ENCODE measurements around the gene REN. TPM values are rescaled to one million over a fixed set of nuclear protein-coding genes. Genes with fewer than 3 reads are reported as not detected.
A peak's percentile ranks its signal among the peaks of the same experiment; 100 is the strongest.

REN gene
- total RNA-seq, 1 donor from 2014 or later, result not detected

GRCh38 chr1:204110894-204111633, 55.1 kb downstream of the REN start:
- Histone ChIP-seq H3K4me3 (no peak overlapping the region), H3K27me3 (ENCODE audit: low read depth) (no peaks in the 10 kb centered on the region), H3K36me3 (peaks cover 2% of the 10 kb centered on the region), H3K27ac (replicated peaks) (no peak overlapping the region), H3K4me1 (peaks cover 40% of the 10 kb centered on the region), H3K9me3 (replicated peaks) (no peaks in the 10 kb centered on the region)
- no peak for TF ChIP-seq CTCF (IDR thresholded peaks at IDR 0.05; ENCODE audit: borderline replicate concordance)
- intact Hi-C loops (cut with micrococcal nuclease), result no loop called here
- no peak for DNase-seq

DNA sequence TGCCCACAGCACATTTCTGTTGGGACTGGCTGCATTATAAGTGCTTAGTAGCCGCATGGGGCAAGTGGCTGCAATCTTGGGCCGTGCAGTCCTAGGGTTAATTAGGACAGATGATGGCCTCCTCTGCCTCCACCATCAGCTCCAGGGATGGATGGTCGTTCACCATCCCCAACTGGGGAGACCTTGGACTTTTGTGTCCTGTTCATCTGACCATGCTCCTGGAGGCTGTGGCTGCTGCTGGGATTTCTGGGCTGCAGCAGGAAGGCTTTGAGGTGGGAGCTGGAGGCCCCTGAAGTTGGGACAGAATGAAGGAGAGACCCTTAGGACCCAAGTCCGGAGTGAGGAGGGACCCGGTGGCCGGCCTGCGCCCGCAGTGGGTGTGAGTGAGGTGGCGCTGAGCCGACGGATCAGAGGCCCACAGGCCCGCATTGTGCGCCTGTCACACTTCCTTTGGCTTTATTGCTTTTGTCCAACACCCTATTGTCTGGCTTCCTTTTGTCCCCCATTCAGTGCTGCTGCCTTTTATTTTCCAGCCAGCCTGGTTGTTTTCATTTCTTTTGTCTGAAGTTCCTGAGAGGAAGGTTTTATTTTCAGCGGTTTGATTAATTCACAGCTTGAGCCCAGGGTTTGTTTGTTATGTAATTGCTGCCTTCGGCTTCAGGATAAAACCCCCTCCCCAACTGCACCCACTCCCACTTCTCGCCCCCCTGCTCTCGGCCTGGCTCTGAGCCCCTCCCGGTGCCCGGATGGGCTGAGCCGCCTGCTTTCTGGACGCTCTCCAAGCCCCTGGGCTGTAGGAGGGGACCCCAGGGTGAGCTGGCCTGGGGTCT, 57.6 kb downstream of the REN start:
- intact Hi-C loops (cut with micrococcal nuclease), result no loop called here
- H3K27me3 ChIP-seq (ENCODE audit: low read depth), result no peaks in the 10 kb centered on the region
- H3K27ac ChIP-seq (replicated peaks), result peak overlapping the region; percentile 64

DNA sequence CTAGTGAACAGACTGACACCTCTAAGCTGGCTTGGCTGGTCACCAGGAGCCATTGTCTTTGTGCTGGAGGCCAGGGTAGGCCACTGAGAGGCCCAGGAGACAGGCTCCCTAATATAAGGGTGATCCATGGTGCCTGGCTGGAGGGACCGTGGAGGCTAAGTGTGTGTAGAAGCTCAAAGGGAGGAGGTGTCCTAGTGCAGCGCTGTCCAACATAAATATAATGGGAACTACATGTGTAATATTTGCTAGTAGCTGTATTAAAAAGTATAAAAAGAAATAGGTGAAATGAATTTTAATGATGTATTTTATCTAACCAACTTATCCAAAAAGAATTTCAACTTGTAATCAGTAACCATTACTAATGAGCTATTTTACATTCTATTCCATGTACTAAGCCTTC, 58.2 kb downstream of the REN start:
- Histone ChIP-seq H3K27me3 (ENCODE audit: low read depth) (no peaks in the 10 kb centered on the region), H3K36me3 (no peaks in the 10 kb centered on the region), H3K4me3 (no peak overlapping the region), H3K27ac (replicated peaks) (peak overlapping the region; percentile 64), H3K9me3 (replicated peaks) (no peaks in the 10 kb centered on the region), H3K4me1 (peaks cover 60% of the 10 kb centered on the region)
- TF ChIP-seq CTCF (IDR thresholded peaks at IDR 0.05; ENCODE audit: borderline replicate concordance), result no peak
- DNase-seq, result no peak
- intact Hi-C loops (cut with micrococcal nuclease), result no loop called here

More for the DNA sequence above, 57.6 kb downstream of the REN start:
- TF ChIP-seq CTCF (IDR thresholded peaks at IDR 0.05; ENCODE audit: borderline replicate concordance), result no peak
- DNase-seq, result no peak
- Histone ChIP-seq H3K36me3 (no peaks in the 10 kb centered on the region), H3K9me3 (replicated peaks) (no peaks in the 10 kb centered on the region), H3K4me1 (peaks cover 56% of the 10 kb centered on the region), H3K4me3 (peak overlapping the region; percentile 7)

GRCh38 chr1:204106825-204107224, 59.3 kb downstream of the REN start:
- Histone ChIP-seq H3K9me3 (replicated peaks) (no peaks in the 10 kb centered on the region), H3K36me3 (no peaks in the 10 kb centered on the region), H3K4me1 (peaks cover 66% of the 10 kb centered on the region), H3K27me3 (ENCODE audit: low read depth) (no peaks in the 10 kb centered on the region), H3K4me3 (no peak overlapping the region), H3K27ac (replicated peaks) (no peak overlapping the region)
- TF ChIP-seq CTCF (IDR thresholded peaks at IDR 0.05; ENCODE audit: borderline replicate concordance), result no peak
- DNase-seq, result no peak
- intact Hi-C loops (cut with micrococcal nuclease), result no loop called here

DNA sequence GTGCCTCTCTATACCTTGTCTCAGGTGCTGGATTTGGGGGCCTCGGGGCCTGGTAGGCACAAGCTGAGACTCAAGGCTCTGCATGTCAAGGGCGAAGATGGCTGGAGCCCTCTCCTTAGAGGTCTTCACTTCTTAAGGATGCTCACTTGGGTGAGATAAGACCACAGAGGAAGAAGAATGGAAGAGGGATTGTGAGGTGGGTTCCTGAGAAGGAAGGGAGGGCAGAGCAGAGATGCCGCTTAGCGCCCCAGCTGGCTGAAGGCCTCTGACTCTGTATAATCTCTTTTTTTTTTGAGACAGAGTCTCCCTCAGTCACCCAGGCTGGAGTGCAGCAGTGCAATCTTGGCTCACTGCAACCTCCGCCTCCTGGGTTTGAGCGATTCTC, 61.0 kb downstream of the REN start:
- no peaks in the 10 kb centered on the region for H3K9me3 ChIP-seq (replicated peaks)
- no peaks in the 10 kb centered on the region for H3K36me3 ChIP-seq
- peaks cover 74% of the 10 kb centered on the region for H3K4me1 ChIP-seq
- no peaks in the 10 kb centered on the region for H3K27me3 ChIP-seq (ENCODE audit: low read depth)
- no peak overlapping the region for H3K4me3 ChIP-seq
- H3K27ac ChIP-seq (replicated peaks), result peak overlapping the region; percentile 85
- intact Hi-C loops (cut with micrococcal nuclease), result no loop called here
- no peak for TF ChIP-seq CTCF (IDR thresholded peaks at IDR 0.05; ENCODE audit: borderline replicate concordance)
- DNase-seq, result no peak

Other genes starting within 250 kb of the REN start
- gene SOX13, start 93.2 kb downstream of the REN start, total RNA-seq, result 13.1 TPM
- gene ETNK2, start 14.3 kb downstream of the REN start, total RNA-seq, result 4.4 TPM
- gene KISS1, start 30.2 kb upstream of the REN start, total RNA-seq, result not detected
- gene GOLT1A, start 47.7 kb upstream of the REN start, total RNA-seq, result not detected
- 28.8 TPM for gene PLEKHA6, start 193.6 kb upstream of the REN start, total RNA-seq
- gene PPP1R15B, start 245.5 kb upstream of the REN start, total RNA-seq, result 20.5 TPM